Measurements from ENCODE around the gene PALM.
"Not testable (repeated sequence)": the region's sequence is repeated elsewhere in the genome, so short reads cannot be mapped to it uniquely, and the experiment has no call there.

Gene PALM

DNA sequence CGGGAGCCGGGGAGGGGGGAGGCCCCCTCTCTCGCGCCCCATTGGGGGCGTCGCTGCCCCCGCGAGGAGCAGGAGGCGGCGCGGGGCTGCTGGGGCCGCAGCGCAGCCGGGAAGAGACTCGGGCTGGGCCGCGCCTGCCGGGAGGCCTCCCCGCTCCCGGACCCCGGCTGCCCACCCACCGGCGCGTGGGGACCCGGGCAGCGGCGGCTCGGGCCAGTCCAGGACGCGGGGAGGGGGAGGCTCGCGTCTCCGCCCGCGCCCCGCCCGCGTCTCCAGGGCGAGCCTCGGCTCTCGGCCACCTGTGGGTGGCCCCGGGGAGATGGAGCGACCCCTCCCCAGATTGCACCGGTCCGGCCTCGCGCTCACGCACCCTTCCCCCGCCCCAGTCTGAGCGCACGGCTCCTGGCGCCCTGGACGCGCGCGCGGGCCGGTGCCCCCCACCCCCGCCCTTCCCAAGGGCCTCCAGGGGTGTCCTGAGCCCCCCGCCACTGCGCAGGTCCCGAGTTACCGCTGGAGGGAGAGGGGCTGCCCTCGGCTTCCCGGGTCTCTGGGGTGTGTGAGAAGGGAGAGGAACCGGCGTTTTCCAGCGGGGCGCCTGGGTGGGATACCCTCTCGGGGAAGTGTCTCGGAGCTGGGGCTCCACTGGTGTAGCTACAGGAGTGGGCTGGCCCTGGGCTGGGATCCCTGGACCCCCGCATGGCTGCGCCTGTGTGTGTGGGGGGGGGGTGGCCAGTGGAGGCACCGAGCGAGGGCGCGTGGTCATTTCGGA lies 645 bp downstream of the PALM start:
- DNase-seq (ENCODE audit: low read depth in 3 of 3): no peak

DNA sequence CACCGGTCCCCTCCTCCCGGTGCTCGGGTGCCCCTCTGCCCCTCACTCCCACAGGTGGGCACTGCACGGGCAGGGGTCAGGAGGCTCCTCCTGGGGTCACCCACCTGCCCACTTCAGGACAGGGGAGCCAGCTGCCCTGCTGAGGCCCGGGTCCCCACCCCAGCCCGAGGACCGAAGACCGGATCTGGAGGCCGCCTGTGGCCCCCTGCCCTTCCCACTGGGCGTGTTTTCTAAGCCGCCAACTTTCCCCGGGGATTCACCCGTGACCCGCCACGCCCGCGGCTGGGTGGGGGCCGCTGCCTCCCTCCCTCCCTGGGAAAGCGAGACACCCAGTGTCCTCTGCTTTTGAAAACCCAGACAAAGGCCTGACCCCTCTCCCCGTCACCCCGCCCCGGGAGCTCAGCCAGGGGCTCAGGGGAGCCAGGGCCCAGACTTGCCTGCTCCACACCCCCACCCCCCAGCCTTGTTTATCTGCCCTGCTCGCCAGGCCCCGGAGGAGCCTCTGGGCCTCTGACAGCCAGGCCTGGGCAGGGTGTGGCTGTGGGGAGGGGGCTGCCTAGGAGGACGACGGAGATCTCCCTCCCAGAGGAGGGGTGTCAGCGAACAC lies 1.3 kb downstream of the PALM start:
- no peak for DNase-seq (ENCODE audit: low read depth in 3 of 3)

DNA sequence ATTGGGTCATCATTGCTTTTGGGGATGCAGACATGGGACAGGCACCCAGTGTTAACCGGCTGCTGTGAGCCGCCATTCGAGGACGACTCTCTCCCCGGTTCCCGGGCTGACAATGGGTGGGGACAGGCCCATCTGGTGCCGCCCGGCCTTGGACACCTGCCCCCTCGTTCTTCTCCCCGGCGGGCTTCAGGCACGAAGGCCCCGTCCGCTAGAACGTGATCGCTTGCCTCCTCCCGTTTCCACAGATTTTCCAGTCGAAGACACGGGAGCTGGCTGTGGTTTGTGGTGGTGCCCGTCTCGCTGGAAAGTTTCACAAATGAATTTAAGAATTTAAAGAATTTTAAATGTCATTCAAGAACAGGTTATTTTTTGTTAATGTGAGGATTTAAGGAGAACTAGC lies 2.0 kb downstream of the PALM start:
- no peak for DNase-seq (ENCODE audit: low read depth in 3 of 3)

DNA sequence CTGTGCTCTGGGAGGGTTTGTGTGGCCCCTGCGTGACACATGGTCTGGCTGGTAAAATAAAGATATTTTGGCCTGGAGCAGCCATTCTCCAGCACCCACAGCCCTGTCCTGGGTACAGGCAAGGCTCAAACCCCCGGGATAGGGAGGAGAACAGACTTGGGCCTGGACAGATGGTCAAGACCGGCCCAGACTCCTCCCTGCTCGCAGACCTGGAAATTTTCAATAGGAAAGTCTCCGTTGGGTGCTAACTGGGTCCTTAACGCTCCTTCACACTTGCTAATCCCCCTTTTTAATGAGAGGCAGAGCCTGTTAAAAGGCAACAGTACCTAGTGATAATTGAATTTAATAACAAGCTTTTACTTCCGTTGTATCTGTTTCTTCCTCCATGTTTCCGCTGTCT lies 2.5 kb downstream of the PALM start:
- no peak for DNase-seq (ENCODE audit: low read depth in 3 of 3)

DNA sequence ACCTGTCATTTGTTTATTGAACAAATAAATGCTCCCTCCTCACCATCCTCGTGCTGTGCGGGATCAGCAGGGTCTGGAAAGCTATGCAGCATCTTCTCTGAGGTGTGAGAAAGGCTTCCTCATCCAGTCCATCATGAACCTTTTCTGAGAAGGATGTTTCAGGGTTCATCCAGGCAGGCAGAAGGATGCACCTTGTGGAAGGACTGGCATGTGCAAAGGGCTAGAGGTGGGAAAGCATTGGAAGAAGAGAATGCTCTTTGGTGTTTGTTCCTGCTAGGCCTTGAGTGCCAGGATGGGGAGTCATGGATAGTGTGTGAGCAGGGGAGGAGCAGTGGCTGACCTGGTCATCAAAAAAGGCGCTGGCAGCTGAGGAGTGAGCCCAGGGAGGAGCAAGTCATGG lies 6.6 kb downstream of the PALM start:
- DNase-seq (ENCODE audit: low read depth in 3 of 3): no peak

DNA sequence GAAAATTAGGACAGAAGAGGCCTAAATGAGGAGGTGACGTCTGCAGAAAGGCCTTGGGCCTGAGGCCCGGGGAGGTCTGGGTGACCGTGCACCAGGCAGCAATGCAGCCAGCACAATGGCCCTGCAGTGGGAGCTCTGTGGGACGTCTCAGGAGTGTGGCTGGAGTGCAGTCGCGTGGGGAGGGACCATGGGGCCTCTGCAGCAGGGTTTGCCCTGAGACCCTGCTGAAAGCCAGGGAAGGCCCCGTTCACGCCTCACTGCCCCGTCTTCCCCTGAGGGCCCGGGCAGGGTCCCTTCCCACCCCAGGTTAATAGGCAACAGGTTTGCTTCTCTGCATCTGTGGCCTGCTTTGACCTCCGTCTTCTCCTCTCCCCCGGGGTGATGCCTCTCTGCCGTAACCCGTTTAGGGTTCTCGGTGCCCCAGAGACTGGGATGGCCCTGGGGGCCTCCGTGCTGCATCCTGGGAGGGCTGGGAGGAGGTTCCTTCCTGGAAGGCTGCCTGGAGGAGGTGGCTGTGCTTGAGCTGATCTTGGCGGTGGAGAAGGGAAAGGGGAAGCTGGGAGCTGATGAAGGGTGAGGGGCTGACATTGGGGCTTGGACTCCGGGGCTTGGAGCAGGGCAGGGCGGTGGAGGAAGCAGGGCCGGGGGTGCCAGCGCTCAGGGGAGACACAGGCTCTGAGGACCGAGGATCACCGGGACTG lies 9.7 kb downstream of the PALM start:
- DNase-seq (ENCODE audit: low read depth in 3 of 3): no peak

DNA sequence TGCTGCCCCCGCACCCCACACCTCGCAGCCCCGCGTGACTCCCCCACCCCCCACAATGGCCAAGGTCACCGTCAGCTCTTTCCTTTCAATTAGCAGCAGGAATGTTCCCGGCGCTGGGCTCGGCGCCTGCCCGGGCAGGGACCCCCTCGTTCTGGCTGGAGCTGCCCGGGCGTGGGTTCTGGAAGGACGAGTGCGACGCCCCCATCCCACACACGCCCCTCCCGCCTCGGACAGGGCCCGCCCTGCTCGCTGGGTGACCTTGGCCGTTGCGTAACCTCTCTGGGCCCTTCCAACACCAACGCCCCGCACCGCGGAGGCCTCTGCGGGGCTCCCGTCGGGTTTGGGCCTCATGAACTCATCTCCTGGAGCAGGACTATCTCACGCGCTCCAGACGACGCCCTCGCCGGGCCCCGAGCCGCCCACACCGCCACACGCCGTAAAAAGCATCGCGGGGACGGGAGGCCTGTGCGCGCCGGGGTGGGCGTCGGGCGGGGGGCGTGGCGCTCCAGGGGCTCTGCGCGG lies 10.3 kb downstream of the PALM start:
- DNase-seq (ENCODE audit: low read depth in 3 of 3): no peak

DNA sequence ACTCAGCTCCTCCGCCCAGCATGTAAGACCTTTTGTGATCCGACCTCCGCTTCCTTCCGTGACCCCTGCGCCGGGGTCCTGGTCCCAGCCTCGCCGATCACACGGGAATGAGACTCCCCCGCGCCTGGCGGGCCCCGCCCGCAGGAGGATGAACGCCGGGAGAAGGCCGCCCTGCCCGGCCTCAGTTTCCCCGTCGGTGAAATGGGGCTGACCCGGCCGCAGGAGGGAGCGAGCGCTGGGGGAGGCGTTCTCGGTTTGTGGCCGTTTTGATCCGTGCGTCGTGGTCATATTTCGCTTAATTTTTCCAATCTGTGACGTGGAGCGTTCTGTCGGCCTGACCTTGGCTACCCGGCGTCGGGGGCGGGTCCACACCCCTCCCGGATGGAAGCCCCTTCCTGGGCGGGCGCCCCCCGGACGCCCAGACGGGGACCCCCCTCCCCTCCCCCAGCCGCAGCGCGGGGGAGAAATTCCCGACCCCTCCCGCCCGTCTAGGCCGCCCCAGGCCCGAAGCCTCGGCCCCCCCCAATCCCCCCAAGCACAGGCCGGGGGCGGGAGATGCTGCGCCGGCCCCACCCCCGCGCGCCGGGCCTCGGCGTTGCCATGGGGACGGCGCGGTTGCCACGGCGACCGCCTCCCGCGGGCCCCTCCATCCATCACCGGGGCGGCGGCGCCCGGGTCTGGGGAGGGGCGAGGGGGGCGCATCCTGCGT lies 11.1 kb downstream of the PALM start:
- no peak for DNase-seq (ENCODE audit: low read depth in 3 of 3)

DNA sequence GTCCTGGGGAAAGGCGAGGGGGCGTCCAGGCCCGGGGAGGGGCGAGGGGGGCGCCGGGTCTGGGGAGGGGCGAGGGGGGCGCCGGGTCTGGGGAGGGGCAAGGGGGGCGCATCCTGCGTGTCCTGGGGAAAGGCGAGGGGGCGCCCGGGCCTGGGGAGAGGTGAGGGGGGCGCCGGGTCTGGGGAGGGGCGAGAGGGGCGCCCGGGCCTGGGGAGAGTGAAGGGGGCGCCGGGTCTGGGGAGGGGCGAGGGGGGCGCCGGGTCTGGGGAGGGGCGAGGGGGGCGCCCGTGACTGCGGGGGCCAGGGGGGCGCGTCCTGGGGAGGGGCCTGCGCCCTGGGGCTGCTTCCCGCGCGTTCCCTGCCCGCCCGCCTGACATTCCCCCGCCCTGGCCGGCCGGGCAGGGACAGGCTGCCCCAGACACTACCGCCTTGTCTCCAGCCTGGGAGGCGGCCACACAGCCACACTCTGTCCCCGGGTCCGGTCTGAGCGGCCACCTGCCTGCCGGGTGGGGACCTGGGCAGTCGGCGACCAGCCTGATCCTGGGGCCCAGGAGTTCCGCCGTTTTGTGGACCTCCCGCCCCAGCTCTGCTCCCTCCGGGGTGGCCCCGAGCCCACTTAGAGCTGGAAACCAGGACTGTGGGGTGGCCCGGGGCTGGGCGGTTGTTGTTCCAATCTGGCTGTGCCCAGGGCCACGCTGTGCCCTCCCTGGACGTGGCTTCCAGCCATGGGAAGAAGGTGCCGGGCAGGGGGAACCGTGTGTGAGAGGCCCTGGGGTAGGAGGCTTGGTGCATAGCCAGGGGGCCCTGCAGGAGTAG lies 11.8 kb downstream of the PALM start:
- DNase-seq (ENCODE audit: low read depth in 3 of 3): no peak

DNA sequence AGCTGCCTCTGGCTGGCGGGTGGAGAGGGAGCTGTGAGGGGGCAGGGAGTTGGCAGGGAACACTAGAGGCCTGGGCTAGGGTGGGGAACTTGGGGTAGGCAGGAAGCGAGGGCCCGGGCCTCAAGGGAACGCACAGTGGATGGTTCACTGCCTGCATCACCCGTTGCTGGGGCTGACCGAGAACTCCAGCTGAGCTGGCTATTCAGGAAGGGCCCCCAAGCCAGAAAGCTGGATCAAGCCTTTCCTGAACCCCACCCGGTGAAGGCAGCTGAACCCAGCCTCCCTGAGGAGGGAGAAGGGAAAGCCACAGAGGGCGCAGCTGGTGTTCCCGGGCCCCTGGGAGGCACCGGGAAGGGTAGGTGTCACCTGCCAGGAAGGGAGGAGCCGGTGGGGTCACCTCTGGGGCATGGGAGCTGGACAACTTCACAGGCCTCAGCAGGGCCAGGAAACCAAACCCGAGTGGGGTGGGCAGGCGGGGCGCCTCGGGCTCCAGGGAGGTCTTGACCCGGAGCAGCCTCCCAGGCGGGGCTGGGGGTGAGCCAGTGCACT lies 13.9 kb downstream of the PALM start:
- no peak for DNase-seq (ENCODE audit: low read depth in 3 of 3)

DNA sequence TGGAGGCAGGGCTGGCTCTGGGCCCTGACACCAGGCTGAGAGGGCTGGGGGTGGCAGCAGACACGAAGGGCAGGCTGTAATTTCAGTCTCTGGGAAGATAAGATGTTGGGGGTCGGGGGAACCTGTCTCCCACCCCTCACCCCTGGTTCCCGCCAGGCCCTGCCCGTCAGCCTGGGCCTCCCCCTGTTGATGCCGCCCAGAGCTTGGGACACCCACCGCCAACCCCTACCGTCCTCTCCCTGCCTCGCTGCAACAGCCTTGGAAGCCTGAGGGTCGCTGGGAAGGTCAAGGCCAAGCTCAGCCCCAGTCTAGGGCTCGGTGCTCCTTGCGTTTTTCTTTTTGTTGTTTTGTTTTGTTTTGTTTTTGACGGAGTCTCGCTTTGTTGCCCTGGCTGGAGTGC lies 14.5 kb downstream of the PALM start:
- DNase-seq (ENCODE audit: low read depth in 3 of 3): no peak

DNA sequence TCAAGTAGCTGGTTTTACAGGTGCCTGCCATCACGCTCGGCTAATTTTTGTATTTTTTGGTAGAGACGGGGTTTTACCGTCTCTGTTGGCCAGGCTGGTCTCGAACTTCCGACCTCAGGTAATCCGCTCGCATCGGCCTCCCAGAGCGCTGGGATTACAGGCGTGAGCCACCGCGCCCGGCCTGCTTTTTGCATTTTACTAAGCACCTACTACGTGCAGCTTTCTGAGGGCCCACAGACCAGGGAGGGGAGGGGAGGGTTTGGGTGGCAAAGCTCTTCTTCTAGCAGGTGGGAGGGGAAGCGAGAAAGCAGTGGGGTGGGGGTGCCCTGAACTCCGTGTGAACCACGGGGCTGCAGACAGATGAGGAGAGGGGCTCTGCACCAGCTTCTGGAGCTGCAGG lies 15.0 kb downstream of the PALM start:
- DNase-seq (ENCODE audit: low read depth in 3 of 3): no peak

DNA sequence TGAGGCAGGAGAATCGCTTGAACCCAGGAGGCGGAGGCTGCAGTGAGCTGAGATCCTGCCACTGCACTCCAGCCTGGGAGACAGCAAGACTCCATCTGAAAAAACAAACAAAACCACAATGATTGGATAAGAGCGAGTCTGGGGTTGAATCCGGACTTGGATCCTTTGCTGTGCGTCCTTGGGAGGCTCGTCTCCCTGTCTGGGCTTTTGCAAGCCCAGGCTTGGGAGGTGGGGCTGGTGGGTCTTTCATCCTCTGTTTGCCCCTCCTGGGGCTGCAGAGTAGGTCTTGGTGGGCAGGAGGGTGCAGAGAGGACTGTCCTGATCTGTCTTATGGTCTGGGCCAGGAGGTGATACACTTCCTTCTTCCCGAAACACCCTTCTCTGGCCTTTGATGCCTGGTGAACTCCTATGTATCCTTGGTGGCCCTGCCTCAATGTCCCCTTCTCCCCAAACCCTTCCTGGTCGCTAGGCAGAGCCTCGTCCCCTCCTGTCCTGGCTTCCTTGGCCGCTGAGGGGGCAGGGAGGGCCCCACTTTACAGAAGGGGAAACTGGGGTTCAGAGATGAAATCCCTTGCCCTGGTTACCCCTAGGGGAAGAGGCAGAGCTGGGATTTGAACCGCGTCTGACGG lies 16.8 kb downstream of the PALM start:
- DNase-seq (ENCODE audit: low read depth in 3 of 3): no peak

DNA sequence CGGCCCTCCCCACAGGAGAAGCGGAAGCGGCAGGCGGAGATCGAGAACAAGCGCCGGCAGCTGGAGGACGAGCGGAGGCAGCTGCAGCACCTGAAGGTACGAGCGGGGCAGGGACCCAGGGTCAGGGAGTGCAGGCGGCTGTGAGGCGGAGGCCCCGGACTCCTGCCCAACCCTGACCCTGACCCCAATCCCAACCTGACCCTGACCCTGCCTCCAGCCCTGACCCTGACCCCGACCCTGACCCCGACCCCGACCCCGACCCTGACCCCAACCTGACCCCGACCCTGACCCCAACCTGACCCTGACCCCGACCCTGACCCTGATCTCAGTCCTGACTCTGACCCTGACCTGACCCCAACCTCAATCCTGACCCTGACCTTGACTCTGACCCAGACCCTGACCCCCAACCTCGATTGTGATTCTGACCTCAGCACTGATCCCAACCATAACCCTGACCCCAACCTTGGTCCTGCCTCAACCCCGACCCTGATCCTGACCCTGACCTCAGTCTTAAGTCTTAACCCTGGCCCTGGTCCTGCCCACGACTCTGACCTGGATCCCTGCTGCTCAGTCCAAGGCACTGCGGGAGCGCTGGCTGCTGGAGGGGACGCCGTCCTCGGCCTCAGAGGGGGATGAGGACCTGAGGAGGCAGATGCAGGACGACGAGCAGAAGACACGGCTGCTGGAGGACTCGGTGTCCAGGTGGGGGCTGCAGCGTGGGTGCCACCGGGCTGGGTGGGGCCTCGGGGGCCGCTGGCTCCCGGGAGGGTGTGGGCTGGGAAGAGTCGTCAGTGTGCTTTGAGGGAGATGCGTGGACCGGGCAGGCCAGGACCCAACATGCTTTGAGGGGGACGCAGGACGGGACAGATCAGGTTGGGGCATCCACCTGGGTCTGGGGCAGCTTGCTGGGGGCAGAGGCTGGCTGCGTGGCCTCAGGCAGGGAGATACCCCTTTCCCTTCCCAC lies 18.5 kb downstream of the PALM start:
- DNase-seq (ENCODE audit: low read depth in 3 of 3): no peak

DNA sequence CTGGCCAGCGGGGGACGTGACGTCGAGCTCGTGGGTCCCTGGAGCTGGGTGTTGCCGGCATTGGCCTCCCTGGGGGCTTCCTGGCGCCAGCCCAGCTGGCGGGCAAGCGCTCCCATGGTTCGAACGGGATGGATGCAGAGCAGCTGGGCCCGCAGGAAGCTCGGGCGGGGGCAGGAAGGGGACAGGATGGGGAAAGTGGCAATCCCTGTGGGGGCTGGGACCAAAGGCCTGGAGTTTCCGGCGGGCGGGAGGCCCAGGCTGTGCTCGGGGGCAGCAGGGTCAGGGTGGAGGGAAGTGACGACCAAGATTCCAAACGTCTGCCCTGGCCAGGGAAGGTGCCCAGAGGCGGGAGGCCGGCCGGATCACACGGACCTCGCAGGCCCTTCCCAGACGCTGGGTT lies 19.3 kb downstream of the PALM start:
- no peak for DNase-seq (ENCODE audit: low read depth in 3 of 3)

DNA sequence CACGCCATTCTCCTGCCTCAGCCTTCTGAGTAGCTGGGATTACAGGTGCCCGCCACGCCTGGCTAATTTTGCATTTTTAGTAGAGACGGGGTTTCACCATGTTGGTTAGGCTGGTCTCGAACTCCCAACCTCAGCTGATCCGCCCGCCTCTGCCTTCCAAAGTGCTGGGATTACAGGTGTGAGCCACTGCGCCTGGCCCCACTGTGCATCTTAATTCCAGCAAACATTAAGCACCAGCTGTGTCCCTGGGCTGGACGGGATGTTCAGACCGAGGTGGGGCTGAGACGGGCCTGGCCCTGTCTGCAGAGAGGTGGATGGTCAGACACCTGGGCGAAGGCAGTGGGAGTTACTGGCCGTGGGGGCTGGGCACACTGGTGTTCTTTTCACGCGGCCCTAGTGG lies 20.8 kb downstream of the PALM start:
- not testable (repeated sequence) for DNase-seq (ENCODE audit: low read depth in 3 of 3)

DNA sequence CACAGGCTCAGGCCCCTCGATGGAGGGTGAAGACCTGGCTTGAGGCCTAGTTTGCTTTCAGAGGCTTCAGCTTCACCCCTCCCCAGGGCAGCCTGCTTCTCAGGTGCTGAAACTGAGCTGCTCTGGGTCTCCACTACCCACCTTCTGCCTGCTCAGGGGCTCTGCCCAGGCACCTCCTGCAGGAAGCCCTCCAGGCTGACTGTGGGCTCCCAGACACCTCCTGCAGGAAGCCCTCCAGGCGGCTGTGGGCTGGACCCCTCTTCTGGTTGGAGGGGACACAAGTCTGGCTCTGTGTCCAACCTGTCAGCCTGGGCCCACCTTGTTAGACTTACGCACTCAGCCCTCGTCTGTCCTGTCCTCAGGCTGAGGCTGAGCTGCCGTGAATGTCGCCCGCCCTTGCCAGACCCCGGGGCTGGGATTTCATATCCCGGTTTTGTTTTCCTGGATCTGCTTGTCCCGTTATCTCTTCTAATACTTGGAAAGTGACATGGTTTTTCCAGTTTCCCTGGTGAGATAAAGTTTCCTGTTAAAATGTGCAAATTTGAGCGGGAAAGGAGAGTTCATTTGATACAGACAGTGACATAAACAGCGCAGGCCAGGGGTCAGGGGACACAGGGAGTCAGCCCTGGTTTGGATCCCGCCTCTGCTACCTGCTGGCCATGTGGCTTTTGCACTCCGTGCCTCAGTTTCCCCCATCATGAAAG lies 21.4 kb downstream of the PALM start:
- DNase-seq (ENCODE audit: low read depth in 3 of 3): no peak

DNA sequence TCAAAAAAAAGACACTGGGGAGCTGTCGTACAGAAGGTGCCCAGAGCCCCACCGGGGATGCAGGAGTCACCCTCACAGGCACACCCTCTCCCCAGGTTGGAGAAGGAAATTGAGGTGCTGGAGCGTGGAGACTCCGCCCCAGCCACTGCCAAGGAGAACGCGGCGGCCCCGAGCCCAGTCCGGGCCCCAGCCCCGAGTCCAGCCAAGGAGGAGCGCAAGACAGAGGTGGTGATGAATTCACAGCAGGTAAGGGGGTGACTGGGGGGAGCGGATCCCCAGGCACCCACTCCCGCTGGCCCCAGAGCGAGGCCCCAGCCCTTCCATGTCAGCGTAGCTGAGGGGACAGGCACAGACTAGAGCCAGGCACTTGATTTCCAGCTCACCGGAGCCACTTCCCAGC lies 22.3 kb downstream of the PALM start:
- no peak for DNase-seq (ENCODE audit: low read depth in 3 of 3)
